GM12872 (cell line): Measurements from ENCODE around the gene FTMT.

Experiments
- TF ChIP-seq, protein P1 (sequence below): IDR thresholded peaks from 3 replicates; pipeline ENCODE4 v1.5.1; 2011; ENCODE audit warnings: low read depth, mild to moderate bottlenecking, low read length, moderate library complexity; ENCODE audit not compliant: insufficient read depth

Gene FTMT

DNA sequence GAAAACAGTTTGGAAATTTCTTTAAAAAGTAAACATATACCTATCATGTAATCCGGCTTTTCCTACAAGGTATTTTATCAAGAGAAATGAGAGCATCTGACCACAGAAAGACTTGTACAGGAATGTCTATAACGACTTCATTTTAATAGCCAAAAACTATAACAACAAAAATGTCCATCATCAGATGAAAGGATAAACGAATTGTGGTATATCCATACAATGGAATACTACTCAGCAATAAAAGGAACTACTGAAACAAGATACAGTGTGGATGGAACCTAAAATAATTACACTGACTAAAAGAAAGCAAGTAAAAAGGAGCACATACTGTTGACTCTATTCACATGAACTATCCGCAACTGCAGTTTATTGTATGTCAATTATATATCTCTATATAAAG is 1.4 kb upstream of the FTMT start:
- TF ChIP-seq, protein P1, sequence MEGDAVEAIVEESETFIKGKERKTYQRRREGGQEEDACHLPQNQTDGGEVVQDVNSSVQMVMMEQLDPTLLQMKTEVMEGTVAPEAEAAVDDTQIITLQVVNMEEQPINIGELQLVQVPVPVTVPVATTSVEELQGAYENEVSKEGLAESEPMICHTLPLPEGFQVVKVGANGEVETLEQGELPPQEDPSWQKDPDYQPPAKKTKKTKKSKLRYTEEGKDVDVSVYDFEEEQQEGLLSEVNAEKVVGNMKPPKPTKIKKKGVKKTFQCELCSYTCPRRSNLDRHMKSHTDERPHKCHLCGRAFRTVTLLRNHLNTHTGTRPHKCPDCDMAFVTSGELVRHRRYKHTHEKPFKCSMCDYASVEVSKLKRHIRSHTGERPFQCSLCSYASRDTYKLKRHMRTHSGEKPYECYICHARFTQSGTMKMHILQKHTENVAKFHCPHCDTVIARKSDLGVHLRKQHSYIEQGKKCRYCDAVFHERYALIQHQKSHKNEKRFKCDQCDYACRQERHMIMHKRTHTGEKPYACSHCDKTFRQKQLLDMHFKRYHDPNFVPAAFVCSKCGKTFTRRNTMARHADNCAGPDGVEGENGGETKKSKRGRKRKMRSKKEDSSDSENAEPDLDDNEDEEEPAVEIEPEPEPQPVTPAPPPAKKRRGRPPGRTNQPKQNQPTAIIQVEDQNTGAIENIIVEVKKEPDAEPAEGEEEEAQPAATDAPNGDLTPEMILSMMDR, result no peak

DNA sequence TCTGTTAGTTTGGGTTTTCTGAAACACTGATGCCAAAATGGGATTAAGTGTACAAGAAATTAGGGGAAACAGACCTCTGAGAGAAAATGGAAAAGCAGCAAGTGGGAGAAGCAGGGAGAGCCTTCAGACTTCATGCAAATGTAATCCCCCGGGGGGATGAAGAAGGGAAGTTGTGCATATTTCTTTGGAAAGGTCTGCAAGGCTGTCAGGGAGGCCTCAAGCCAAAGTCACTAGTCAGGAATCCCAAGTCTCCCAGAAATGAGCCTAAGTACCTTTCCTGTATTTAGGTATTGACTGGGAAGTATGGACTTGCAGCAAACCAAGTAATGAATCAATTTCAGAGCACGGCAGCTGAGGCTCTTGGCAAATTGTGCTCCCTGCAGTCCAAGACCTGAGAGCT is 2.2 kb downstream of the FTMT start:
- TF ChIP-seq, protein P1, result no peak

DNA sequence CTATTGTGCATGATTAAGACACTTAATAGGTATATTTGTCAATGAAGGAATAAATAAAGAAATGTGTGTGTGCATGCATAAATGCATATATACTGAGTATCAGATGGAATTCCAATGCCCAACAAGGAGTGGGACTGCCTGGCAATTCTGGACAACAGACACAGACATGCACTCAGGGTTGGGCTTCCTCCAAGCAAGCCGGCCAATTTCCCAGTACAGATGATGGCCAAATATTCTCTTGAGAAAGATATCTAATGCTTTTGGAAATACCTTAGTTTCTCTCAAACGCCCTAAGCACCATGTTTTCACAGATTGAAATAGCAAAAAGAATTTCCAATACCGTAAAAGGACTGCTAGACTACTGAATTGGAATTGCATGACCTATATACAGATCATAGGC is 11.1 kb downstream of the FTMT start:
- TF ChIP-seq, protein P1, result no peak

DNA sequence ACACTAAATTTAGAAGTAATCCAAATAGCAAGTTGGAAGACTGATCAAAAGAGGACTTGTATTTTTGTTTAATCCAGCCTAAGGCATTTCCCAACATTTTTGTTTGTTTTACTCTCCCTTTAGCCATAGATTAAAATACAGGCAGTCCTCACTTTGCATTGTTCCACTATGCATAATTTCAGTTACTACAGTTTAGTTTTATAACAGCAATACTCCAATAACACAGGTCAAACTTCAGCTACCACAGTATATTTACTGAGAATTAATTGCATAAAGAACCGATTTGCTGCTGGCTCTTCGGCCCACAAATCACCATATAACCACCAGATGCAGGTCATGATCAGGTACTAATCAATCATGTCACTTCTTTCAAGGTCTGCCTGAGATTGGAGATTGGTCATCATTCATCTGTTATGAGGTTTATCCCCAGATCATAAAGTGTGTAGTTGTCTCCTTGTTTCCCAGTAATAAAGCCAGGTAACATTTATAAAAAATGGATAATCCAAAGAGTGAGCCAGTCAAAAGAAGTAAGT is 12.1 kb downstream of the FTMT start:
- TF ChIP-seq, protein P1, result no peak

DNA sequence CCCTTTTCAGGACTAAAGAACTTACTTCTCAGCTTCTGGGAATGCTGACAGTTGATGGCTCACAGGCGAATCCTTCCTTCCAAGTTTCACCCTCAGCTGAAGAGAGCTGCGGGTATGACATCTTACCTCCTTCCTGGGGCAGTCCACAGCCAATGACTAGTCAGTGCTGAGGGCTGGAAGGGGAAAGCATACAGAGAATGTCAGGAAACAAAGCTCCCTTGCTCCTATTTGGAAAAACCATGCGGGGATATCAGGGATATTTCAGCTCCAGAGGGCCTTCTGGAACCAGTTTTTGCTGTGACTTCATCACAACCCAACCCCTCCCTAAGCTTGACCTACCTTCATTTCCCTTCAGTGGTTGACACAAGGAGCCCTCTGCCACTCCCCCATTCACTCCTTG is 15.7 kb downstream of the FTMT start:
- TF ChIP-seq, protein P1, result no peak

DNA sequence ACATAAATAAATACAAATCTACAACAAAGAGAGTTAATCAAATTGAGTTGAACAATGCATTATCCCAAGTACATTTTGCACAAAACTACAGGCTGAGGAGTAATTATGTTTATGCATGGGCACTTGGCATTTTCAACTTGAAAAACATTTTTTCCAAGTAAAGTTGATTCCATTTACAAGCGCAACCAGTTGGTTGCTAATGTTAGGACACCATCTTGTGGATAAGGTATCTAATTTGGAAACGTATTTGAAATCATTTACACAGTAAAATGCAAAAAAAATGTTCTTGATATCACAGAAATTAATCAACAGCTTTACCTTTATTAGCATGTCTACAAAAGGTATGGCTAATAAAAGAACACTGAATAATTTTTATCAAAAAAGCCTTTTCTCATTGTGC is 18.8 kb downstream of the FTMT start:
- TF ChIP-seq, protein P1, result no peak

DNA sequence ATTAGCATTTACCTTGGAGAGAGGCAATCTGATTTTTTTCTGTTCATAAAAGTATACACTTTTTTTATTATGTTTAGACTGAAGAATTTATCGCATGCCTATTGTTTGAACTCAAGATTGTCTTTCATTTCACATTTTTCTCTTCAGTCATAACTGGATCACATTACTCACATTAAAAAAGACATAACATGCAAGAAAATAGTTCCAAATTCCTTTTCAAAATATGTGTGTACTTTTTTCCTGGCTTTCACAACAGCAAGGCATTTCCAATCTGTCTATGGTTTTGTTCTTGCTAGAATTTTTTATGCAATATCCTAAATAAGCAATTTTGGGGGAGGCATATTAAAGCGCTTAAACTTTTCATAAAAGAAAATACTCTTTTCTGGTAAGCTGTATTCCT is 21.2 kb downstream of the FTMT start:
- TF ChIP-seq, protein P1, result no peak

DNA sequence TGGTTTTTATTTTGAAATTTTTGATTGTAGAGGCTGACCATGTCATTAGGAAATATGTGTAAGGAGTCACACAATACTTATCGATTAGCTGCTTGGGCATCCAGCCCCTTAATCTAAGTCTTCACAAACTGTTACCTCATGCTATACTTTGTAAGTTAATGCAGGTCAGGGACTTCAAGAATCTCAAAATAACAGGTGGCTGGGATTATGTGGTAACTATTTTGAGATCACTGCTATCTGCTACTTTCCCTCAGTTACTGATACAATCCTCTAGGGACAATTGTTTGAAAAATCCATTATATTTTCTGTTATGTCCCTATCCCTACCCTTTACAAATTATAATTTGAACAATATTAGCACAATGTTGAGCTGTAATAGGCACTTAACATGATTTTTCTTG is 21.7 kb downstream of the FTMT start:
- TF ChIP-seq, protein P1, result no peak
